ENCODE data around the gene FBXO34. TPM values are rescaled to one million over a fixed set of nuclear protein-coding genes. Genes with fewer than 3 reads are reported as not detected.

Gene FBXO34
- total and polyA plus RNA-seq, 2 of the 13 experiments (the other 11 are each of a cell fraction or from before 2014, with no cell fraction given), result 8.8 to 13.5 TPM

DNA sequence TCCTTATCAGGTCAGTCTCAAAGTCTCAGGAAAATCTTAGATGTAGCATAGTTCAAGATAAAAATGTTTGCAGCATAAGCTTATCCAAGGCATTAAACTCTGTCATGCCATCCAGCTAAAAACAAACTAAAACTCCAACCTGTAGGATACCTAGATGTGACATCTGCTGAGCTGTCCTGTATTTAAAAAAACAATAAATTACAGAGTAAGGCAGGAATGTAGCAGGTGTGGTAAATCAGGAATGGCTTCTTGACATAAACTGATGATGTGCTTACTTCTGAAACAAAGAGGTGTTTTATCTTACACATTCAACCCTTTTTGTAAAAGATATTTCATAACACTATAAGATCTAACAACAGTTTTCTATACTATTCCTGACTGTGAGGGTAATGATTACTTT is 49.3 kb upstream of the FBXO34 start (continued):
- TF ChIP-seq ZNF619 (CRISPR knock-in tag; IDR thresholded peaks at IDR 0.05) (no peak), MYC (CRISPR knock-in tag; IDR thresholded peaks at IDR 0.05; ENCODE audit: borderline replicate concordance) (no peak), ATF1 (CRISPR knock-in tag; IDR thresholded peaks at IDR 0.05) (no peak), ZNF383 (CRISPR knock-in tag; IDR thresholded peaks at IDR 0.05; ENCODE audit: borderline replicate concordance) (no peak), ZNF773 (CRISPR knock-in tag; IDR thresholded peaks at IDR 0.05; ENCODE audit: borderline replicate concordance) (no peak), ATF2 (CRISPR knock-in tag; IDR thresholded peaks at IDR 0.05) (no peak), ZNF558 (CRISPR knock-in tag; IDR thresholded peaks at IDR 0.05; ENCODE audit: borderline replicate concordance) (no peak), LBX2 (CRISPR knock-in tag; IDR thresholded peaks at IDR 0.05; ENCODE audit: borderline replicate concordance) (no peak)

DNA sequence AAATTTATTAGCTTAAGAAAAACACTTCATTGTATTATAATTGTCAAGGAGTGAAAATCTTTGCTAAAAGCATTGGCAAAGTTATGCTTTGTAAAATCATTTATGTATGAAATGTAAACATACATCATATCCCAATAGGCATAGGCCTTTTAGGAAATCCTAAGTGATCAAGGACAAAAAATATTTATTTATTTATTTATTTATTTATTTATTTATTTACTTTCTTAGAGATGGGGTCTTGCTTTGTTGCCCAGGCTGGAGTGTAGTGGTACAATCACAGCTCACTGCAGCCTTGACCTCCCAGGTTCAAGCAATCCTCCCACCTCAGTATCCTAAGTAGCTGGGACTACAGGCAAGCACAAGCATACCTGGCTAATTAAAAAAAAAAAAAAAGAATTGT is 47.9 kb upstream of the FBXO34 start:
- FAIRE-seq (no peak), DNase-seq (ENCODE audit: low spot score) (no peak), ATAC-seq (no peak)
- Histone ChIP-seq H3K4me3 (replicated peaks in 1 of 3; ENCODE audit: insufficient read depth in 1 of 3, low read depth in 2 of 3, low read length in 3 of 3) (no peak overlapping the region), H3K27me3 (ENCODE audit: control insufficient read depth in 1 of 2, insufficient read depth in 2 of 2, low read length in 2 of 2) (no peaks in the 10 kb centered on the region), H3K79me2 (ENCODE audit: insufficient read depth, low read length) (no peaks in the 10 kb centered on the region), H2AFZ (ENCODE audit: low read length) (no peak overlapping the region), H3K27ac (ENCODE audit: extremely low read length, insufficient read depth, low read length) (no peak overlapping the region), H3K4me1 (ENCODE audit: insufficient read depth, low read length) (peaks cover 6% of the 10 kb centered on the region; the same call in 1 of the 2 replicates), H3K4me2 (ENCODE audit: low read depth, low read length) (no peak overlapping the region), H4K20me1 (ENCODE audit: insufficient read depth, low read length) (no peaks in the 10 kb centered on the region), H3K9ac (ENCODE audit: insufficient read depth, low read depth, low read length) (no peak overlapping the region), H3K9me3 (ENCODE audit: low read length) (no peaks in the 10 kb centered on the region; the same call in 1 of the 2 replicates), H3K36me3 (replicated peaks in 1 of 2; ENCODE audit: control insufficient read depth in 1 of 2, insufficient read depth in 2 of 2, low read length in 2 of 2) (no peaks in the 10 kb centered on the region)
- BruUV-seq (replicated peaks), result no TSS peak
- in situ Hi-C loops (cut with HindIII; ENCODE audit: extremely low pct_ligation_motif_present, low pct_unique_long_range_greater_than_20kb), result no loop called here
- POLR2A ChIA-PET, result no interaction called here
- CTCF ChIA-PET (ENCODE audit: low intra/inter-chr PET ratio, low total read pairs), result no interaction called here
- TF ChIP-seq, protein P1, sequence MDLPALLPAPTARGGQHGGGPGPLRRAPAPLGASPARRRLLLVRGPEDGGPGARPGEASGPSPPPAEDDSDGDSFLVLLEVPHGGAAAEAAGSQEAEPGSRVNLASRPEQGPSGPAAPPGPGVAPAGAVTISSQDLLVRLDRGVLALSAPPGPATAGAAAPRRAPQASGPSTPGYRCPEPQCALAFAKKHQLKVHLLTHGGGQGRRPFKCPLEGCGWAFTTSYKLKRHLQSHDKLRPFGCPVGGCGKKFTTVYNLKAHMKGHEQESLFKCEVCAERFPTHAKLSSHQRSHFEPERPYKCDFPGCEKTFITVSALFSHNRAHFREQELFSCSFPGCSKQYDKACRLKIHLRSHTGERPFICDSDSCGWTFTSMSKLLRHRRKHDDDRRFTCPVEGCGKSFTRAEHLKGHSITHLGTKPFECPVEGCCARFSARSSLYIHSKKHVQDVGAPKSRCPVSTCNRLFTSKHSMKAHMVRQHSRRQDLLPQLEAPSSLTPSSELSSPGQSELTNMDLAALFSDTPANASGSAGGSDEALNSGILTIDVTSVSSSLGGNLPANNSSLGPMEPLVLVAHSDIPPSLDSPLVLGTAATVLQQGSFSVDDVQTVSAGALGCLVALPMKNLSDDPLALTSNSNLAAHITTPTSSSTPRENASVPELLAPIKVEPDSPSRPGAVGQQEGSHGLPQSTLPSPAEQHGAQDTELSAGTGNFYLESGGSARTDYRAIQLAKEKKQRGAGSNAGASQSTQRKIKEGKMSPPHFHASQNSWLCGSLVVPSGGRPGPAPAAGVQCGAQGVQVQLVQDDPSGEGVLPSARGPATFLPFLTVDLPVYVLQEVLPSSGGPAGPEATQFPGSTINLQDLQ (CRISPR knock-in tag; IDR thresholded peaks at IDR 0.05), result no peak
- no peak for TF ChIP-seq HMG20A (CRISPR knock-in tag; IDR thresholded peaks at IDR 0.05; ENCODE audit: borderline replicate concordance)
- no peak for TF ChIP-seq PRPF4 (IDR thresholded peaks at IDR 0.05; ENCODE audit: low read depth, low read length, poor library complexity, severe bottlenecking)
- no peak for TF ChIP-seq KLF11 (CRISPR knock-in tag; IDR thresholded peaks at IDR 0.05)
- TF ChIP-seq IRF9 (CRISPR knock-in tag; IDR thresholded peaks at IDR 0.05; ENCODE audit: borderline replicate concordance), result no peak
- no peak for TF ChIP-seq PCBP1 (IDR thresholded peaks at IDR 0.05; ENCODE audit: borderline replicate concordance, low read depth, low read length)
- no peak for TF ChIP-seq RXRA (CRISPR knock-in tag; IDR thresholded peaks at IDR 0.05)
- TF ChIP-seq ZNF33A (CRISPR knock-in tag; IDR thresholded peaks at IDR 0.05; ENCODE audit: borderline replicate concordance), result no peak
- TF ChIP-seq POLR2AphosphoS5 (IDR thresholded peaks at IDR 0.05; ENCODE audit: low read depth, low read length), result no peak
- no peak for TF ChIP-seq KDM5A (IDR thresholded peaks at IDR 0.05; ENCODE audit: borderline replicate concordance, low read length)
- TF ChIP-seq RFX3 (CRISPR knock-in tag; IDR thresholded peaks at IDR 0.05), result no peak
- intact Hi-C loops (cut with micrococcal nuclease; ENCODE audit: unreplicated experiment), result no loop called here

All from HepG2 (cell line).